Activated naive CD4-positive, alpha-beta T cell treated with anti-CD3 and anti-CD28 coated beads for 36 hours (primary cell): Measurements from ENCODE around the gene FAHD2A. TPM values are rescaled to one million over a fixed set of nuclear protein-coding genes. Genes with fewer than 3 reads are reported as not detected.
"Not testable (repeated sequence)": the region's sequence is repeated elsewhere in the genome, so short reads cannot be mapped to it uniquely, and the experiment has no call there.

ENCODE experiments used
- CTCF ChIA-PET: fragments of 350-600 bp; sonication (Branson Sonifier 250); formaldehyde crosslinking; loops from one replicate; lab custom pipeline; 2021; ENCODE audit warnings: antibody characterized with exemption; lab: Charles Lee
- DNase-seq: peaks from one replicate; pipeline ENCODE4 v3.0.0-alpha.2; 2020
- H3K27ac Mint-ChIP-seq: one replicate; pipeline ENCODE4 v1.8.0; 2021; ENCODE audit warnings: mild to moderate bottlenecking, mixed read lengths
- H3K27me3 Mint-ChIP-seq: one replicate; pipeline ENCODE4 v1.8.0; 2021; ENCODE audit warnings: low read depth, mixed read lengths
- H3K36me3 Mint-ChIP-seq: one replicate; pipeline ENCODE4 v1.8.0; 2021; ENCODE audit warnings: low read depth, mixed read lengths
- H3K4me1 Mint-ChIP-seq: one replicate; pipeline ENCODE4 v1.8.0; 2021; ENCODE audit warnings: low read depth, mixed read lengths
- H3K4me3 Mint-ChIP-seq: one replicate; pipeline ENCODE4 v1.8.0; 2021; ENCODE audit warnings: mild to moderate bottlenecking, moderate library complexity, mixed read lengths
- H3K9me3 Mint-ChIP-seq: one replicate; pipeline ENCODE4 v1.8.0; 2021; ENCODE audit warnings: mixed read lengths
- intact Hi-C: fragments of 100-400 bp; cut with micrococcal nuclease; formaldehyde crosslinking; loops from one replicate; pipeline ENCODE4 v1.15.1; 2023
- total RNA-seq, 2 experiments: library from RNA; stranded (reverse); gene quantifications; one replicate each; pipeline ENCODE4 v1.2.3, GENCODE V29; 2021

FAHD2A gene
- total RNA-seq, 2 experiments from 2014 or later: 49.3 to 50.7 TPM

DNA sequence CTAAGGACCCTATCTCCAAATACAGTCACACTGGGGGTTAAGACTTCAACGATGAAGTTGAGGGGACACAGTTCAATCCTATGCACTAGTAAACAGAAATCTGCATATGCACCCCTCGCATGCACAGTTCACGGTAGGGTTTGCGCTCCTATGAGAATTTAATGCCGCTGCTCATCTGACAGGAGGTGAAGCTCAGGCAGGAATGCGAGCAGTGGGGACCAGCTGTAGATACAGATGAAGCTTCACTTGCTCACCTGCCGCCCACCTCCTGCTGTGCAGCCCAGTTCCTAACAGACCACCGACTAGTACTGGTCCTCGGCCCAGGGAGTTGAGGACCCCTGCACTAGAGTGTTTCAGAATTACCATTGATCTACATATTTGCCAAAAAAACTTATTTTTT is 40.0 kb upstream of the FAHD2A start:
- H3K9me3 Mint-ChIP-seq: no peaks in the 10 kb centered on the region
- no peak overlapping the region for H3K27ac Mint-ChIP-seq
- H3K4me1 Mint-ChIP-seq: no peaks in the 10 kb centered on the region
- CTCF ChIA-PET: no interaction called here
- H3K27me3 Mint-ChIP-seq: peaks cover 4% of the 10 kb centered on the region
- H3K36me3 Mint-ChIP-seq: no peaks in the 10 kb centered on the region
- no peak for DNase-seq
- intact Hi-C loops: no loop called here
- no peak overlapping the region for H3K4me3 Mint-ChIP-seq

DNA sequence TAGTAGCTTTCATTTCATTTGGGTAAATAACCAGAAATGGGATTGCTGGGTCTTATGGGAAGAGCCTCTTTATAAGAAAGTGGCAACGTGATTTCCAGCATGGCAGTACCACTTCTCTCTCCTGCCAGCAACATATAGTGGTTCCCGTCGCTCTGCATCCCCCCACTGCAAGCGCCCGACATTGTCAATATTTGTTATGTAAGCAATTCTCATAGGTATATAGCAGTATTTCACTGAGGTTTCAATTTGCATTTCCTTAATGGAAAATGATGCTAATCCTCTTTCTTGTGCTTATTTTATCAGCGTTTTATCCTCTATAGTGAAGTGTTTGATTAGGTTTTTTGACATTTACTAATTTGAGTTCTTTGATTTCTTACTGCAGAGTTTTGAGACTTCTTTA is 36.0 kb upstream of the FAHD2A start:
- no peak for DNase-seq
- no peak overlapping the region for H3K27ac Mint-ChIP-seq
- peaks cover 7% of the 10 kb centered on the region for H3K27me3 Mint-ChIP-seq
- H3K4me1 Mint-ChIP-seq: no peaks in the 10 kb centered on the region
- intact Hi-C loops: no loop called here
- CTCF ChIA-PET: interaction anchor here (1.7 kb wide), 1 partner anchor 23 kb away, joined by 4 read pairs; no protein-coding TSS in a partner anchor
- H3K4me3 Mint-ChIP-seq: no peak overlapping the region
- no peaks in the 10 kb centered on the region for H3K36me3 Mint-ChIP-seq
- no peaks in the 10 kb centered on the region for H3K9me3 Mint-ChIP-seq

DNA sequence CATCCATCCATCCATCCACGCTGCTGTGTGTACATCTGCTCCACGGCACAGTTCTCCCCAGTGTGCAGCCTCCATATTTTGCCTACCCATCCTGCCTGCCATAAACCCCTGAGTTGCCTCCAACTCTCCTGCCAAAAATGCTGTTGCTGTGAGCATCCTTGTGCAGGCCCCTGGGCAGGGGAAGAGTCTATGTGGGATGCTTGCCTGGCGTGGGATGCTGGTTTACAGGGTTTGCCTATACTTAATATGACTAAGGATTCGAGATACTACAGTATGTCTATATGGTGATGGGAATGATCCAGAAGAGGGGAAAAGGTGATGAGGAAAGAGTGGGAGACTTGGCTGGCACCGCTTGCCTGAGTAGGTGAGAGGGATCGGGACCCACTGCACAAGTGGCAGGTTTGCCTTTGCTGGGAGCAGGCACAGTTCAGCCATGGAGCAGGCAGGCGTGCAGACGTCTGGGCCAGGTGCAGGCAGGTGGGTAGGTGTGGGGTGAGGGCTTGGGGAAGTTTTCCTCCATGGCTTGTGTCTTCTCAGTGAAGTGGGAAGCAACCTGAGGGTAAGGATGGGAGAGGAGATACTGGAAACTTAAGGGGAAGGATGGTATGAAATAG is 30.2 kb upstream of the FAHD2A start:
- no peak for DNase-seq
- no peak overlapping the region for H3K27ac Mint-ChIP-seq
- peaks cover 4% of the 10 kb centered on the region for H3K9me3 Mint-ChIP-seq
- CTCF ChIA-PET: interaction anchor here (1.2 kb wide), 1 partner anchor 17 kb away, joined by 4 read pairs; no protein-coding TSS in a partner anchor
- peaks cover 2% of the 10 kb centered on the region for H3K4me1 Mint-ChIP-seq
- H3K27me3 Mint-ChIP-seq: peaks cover 12% of the 10 kb centered on the region
- intact Hi-C loops: no loop called here
- H3K4me3 Mint-ChIP-seq: no peak overlapping the region
- no peaks in the 10 kb centered on the region for H3K36me3 Mint-ChIP-seq

DNA sequence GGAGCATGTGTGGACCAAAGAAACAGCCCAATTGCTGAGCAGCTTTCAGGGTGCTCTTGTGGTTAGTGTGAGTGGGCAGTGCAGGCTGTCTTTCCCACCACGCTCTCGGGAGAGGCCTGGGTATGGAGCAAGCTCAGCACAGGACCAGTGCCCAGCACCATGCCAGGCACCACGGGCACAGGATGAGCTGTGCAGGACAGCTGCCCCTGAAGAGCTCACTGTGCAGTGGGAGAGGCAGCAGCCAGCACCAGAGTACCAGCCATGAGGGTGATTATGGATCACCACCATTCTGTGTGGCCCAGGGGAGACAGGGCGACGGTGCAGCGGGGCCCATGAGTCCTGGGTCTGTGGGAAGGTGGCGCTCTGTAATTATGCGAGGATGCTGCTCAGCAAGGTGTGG is 29.7 kb upstream of the FAHD2A start:
- CTCF ChIA-PET: no interaction called here
- intact Hi-C loops: no loop called here
- peaks cover 4% of the 10 kb centered on the region for H3K9me3 Mint-ChIP-seq

DNA sequence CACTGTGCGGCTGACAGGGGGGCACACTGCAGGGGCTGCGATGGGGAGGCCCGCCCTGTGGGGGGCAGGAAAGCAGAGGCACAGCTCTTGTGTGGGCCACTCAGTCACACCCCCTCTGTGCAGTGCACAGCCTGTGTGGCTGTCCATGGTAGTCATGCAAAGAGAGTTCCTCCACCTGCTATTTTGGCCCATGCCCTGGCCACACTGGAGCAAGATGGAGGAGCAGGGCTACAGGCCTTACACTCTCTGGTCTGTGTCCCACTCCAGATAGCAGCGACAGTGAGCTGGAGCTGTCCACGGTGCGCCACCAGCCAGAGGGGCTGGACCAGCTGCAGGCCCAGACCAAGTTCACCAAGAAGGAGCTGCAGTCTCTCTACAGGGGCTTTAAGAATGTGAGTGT is 28.5 kb upstream of the FAHD2A start:
- CTCF ChIA-PET: no interaction called here
- H3K36me3 Mint-ChIP-seq: no peaks in the 10 kb centered on the region
- peaks cover 9% of the 10 kb centered on the region for H3K27me3 Mint-ChIP-seq
- H3K27ac Mint-ChIP-seq: no peak overlapping the region
- H3K4me3 Mint-ChIP-seq: no peak overlapping the region
- DNase-seq: no peak
- intact Hi-C loops: no loop called here
- peaks cover 4% of the 10 kb centered on the region for H3K9me3 Mint-ChIP-seq
- H3K4me1 Mint-ChIP-seq: peaks cover 2% of the 10 kb centered on the region

More for the DNA sequence above, 29.7 kb upstream of the FAHD2A start:
- H3K4me3 Mint-ChIP-seq: no peak overlapping the region
- H3K36me3 Mint-ChIP-seq: no peaks in the 10 kb centered on the region
- H3K27ac Mint-ChIP-seq: no peak overlapping the region
- peaks cover 2% of the 10 kb centered on the region for H3K4me1 Mint-ChIP-seq
- H3K27me3 Mint-ChIP-seq: peaks cover 12% of the 10 kb centered on the region
- DNase-seq: no peak

DNA sequence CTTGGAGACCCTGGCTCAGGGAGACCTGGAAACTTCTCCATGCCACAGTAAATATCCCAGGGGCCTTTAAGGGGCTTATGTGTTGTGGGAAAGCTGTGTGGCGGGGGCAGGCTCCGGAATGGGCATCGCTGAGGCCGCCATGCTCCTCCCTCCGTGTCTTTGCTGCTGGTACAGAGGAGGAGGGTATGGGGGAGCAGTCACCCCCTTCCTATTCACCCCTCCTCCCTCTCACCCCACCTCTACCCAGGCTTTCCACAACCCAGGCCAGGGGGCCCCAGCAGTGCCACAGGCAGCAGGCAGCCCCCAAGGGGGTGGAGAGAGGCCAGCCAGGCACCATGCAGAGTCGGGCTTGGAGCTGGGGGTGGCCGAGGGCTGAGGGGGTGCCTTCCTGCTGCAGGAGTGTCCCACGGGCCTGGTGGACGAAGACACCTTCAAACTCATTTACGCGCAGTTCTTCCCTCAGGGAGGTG is 28.0 kb upstream of the FAHD2A start:
- no peak overlapping the region for H3K4me3 Mint-ChIP-seq
- H3K4me1 Mint-ChIP-seq: peaks cover 2% of the 10 kb centered on the region
- CTCF ChIA-PET: no interaction called here
- peaks cover 9% of the 10 kb centered on the region for H3K27me3 Mint-ChIP-seq
- DNase-seq: no peak
- peaks cover 4% of the 10 kb centered on the region for H3K9me3 Mint-ChIP-seq
- no peaks in the 10 kb centered on the region for H3K36me3 Mint-ChIP-seq
- intact Hi-C loops: no loop called here
- no peak overlapping the region for H3K27ac Mint-ChIP-seq

DNA sequence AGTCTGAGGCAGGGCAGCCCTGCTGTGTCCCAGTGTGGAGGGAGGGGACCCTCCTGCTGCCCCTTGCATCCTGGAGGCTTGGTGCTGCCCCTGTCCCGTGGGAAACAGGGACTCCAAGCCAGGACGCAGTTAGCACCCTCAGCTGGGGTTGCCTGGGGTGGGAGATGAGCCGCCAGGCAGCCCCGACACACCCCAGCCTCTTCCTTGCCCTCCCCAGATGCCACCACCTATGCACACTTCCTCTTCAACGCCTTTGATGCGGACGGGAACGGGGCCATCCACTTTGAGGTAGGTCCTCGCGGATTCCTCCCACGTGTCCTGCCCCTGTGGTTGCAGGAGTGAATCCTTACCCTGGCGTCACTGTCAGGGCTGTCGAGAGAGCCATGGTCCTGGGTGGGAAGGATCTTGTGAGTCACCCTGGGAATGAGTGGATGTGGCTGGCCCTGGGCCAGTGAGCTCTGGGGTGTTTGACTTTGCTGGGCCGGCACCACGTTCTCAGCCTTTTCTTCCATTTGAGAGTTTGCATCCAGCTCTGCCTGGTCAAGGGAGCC is 27.5 kb upstream of the FAHD2A start:
- intact Hi-C loops: no loop called here
- CTCF ChIA-PET: no interaction called here
- Mint-ChIP-seq H3K36me3 (no peaks in the 10 kb centered on the region), H3K27ac (no peak overlapping the region), H3K9me3 (peaks cover 4% of the 10 kb centered on the region), H3K4me1 (peaks cover 2% of the 10 kb centered on the region), H3K4me3 (no peak overlapping the region), H3K27me3 (peaks cover 9% of the 10 kb centered on the region)
- no peak for DNase-seq

DNA sequence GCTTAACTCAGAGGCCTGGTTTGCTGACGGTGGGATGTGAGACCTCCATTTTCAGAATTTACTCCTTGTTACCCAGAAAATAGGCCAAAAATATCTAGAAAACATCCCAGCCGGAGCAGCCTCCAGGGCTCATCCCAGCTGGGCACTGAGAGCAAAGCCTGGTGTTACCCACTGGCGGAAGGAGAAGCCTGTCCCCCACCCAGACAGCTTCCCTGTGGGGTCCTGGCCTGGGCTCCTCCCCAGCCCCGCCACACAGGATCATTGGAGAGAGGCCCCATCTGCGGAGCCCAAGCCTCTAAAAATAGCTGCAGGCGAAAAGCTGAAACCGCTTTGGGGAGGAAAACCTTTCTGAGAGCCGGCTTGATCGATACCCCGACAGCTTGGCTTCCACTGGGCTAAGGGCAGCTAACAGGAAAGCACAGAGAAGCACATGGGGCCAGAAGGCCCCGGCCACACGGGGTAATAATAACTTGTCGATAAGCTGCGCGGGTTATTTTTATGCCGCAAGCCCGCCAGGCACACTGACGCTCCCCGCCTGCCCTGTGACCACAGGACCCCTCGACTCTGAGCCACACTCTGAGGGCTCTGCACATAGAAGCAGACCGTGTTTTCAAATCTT is 26.9 kb upstream of the FAHD2A start:
- CTCF ChIA-PET: no interaction called here
- intact Hi-C loops: no loop called here
- DNase-seq: no peak
- H3K27ac Mint-ChIP-seq: no peak overlapping the region
- H3K27me3 Mint-ChIP-seq: peaks cover 9% of the 10 kb centered on the region
- H3K36me3 Mint-ChIP-seq: no peaks in the 10 kb centered on the region
- no peak overlapping the region for H3K4me3 Mint-ChIP-seq
- H3K4me1 Mint-ChIP-seq: peaks cover 2% of the 10 kb centered on the region
- peaks cover 4% of the 10 kb centered on the region for H3K9me3 Mint-ChIP-seq

DNA sequence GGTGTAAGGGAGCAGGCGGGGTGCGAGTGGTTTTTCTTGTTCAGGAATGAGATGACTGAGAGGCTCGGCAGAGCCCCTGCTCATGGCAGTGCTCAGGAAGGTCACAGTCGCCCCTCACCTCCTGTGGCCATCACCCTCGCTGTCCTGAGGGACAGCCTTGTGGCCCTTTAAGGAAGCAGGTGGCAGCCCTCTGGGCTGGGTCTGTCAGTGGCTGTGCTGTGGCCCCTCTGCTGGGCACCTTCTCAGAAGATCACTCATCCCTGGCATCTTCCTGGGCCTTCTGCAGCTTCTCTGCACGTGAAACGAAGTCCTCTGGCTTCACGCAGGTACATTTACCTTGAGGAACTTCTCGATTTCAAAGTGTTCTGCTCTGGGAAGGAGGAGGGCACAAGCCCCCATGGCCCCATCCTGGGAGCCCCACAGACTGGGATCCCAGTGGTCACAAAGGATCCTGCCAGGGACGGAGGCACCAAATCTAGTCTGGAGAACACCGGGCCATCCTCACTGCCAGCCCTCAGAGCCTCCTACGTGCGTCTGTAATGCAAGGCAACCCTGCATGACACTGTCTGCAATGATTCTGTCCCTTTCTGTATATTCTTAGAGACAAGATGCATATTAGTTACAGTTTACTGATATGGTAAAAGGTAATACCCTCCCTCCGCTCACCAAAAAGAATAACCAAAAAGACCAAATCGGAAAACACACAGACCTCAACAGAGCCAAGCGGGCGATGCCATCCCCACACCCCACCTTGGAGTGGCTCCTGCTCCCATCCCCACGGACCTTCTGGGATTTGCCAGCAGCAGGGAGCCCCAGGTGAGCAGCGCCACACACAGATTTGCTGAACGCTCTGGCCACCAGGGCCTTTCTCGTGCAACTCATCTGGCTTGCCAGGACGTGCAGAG is 25.9 kb upstream of the FAHD2A start:
- Mint-ChIP-seq H3K4me1 (peaks cover 2% of the 10 kb centered on the region), H3K27me3 (peaks cover 8% of the 10 kb centered on the region), H3K9me3 (peaks cover 4% of the 10 kb centered on the region), H3K4me3 (no peak overlapping the region), H3K27ac (no peak overlapping the region), H3K36me3 (no peaks in the 10 kb centered on the region)
- intact Hi-C loops: no loop called here
- no peak for DNase-seq
- CTCF ChIA-PET: no interaction called here

DNA sequence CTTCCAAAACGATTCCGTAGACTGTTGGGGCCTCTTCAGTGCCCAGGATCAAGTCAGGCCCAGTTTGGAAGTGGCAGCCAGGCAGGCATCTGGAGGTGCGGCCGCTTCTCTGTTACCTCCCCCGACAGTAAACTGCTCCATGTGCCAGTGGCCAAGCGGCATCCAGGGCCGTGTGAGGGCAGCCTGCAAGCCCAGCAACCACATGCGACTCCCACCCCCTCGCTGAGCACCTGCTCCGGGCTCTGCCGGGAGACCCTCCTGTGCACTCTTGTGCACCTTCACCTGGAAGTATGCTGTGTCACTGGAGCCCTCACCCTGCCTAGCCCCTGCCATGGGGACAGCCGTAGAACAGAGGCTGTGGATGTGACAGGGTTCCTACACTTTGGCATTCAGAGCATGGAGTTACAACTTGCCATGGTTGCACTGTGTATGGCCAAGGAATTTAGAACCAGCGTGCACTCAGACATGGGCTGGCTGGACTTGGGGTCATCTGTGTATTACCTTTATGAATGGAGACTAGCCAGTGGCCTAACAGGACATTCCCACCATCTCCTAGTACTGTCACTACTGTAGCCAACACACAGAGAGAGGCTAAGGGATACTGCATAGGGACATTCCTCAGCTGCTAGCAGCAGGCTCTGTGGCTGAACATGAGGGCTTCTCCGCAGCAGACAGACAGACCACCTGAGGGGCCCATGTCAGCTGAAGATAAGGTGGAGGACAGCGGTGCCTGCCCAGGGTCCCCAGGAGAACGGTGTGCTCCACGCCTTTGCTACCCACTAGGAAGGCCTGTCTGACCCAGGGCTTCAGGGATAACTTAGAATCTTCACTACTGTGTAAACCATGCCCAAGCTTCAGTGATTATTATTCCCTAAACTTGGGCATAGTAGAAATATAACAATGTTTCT is 25.0 kb upstream of the FAHD2A start:
- Mint-ChIP-seq H3K4me1 (peaks cover 2% of the 10 kb centered on the region), H3K27me3 (peaks cover 6% of the 10 kb centered on the region), H3K9me3 (no peaks in the 10 kb centered on the region), H3K4me3 (no peak overlapping the region), H3K36me3 (no peaks in the 10 kb centered on the region), H3K27ac (no peak overlapping the region)
- CTCF ChIA-PET: interaction anchor here (0.6 kb wide), 1 partner anchor 37 kb away, joined by 3 read pairs; no protein-coding TSS in a partner anchor
- intact Hi-C loops: no loop called here
- no peak for DNase-seq

DNA sequence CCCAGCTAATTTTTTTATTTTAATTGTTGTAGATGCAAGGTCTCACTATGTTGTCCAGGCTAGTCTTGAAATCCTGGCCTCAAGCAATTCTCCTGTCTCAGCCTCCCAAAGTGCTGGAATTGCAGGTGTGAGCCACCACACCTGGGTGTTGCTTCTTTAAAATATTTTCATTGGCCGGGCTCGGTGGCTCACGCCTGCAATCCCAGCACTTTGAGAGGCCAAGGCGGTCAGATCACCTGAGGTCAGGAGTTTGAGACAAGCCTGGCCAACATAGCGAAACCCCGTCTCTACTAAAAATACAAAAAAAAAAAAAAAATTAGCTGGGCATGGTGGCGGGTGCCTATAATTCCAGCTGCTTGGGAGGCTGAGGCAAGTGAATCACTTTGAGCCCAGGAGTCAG is 24.2 kb upstream of the FAHD2A start:
- H3K4me1 Mint-ChIP-seq, H3K27me3 Mint-ChIP-seq, H3K27ac Mint-ChIP-seq, intact Hi-C loops, DNase-seq, H3K9me3 Mint-ChIP-seq, H3K4me3 Mint-ChIP-seq, H3K36me3 Mint-ChIP-seq: not testable (repeated sequence)
- CTCF ChIA-PET: interaction anchor here (0.6 kb wide), 1 partner anchor 38 kb away, joined by 3 read pairs; no protein-coding TSS in a partner anchor
